T1000 (cell line): ENCODE results near the gene LOXL1.

ENCODE experiments used
- DNase-seq: peaks from one replicate; lab custom pipeline; 2025; ENCODE audit warnings: mixed read lengths; lab: John Stamatoyannopoulos, UW

The LOXL1 gene

DNA sequence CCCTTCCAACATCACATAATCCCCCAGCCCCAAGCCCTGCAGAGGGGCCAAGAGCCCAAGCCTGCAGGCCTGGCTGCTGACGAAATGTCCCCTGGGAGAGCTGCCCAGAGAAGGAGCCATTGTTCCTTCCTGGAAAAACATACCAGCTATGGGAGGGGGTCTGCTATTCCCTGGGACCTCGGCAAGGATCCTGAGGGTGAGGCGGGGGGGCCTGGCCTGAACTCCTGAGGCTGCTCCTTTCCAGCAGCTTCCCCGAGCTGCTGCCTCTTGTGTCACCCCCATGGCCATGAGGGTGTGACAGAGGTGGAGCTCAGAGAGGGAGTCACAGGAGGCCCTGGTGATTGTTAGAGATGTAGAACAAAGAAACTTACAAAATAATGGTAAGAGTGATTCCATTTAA is 12.9 kb downstream of the LOXL1 start:
- DNase-seq: no peak

- no peak for DNase-seq
These were observed 14.1 kb downstream of the LOXL1 start for GRCh38 chr15:73940061-73940981.

DNA sequence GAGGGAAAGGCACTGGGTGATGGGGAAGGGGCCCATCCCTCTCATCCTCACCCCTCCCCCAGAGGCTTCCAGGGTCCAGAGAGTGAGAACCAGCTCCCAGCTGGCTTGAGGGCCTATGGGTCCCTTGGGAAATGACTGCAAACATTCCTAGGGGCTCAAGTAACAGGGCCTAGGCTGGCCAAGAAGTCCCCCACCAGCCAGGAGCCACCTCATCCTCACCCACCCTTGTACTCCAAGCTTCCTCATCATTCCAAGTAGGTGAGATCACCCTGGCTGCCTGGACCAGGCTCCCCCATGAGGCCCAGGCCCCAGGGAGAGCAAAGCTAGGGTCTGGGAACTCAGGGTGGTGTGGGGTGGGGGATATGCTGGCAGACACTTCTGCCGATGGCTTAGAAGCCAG is 14.8 kb downstream of the LOXL1 start:
- peak; percentile 85 for DNase-seq

- no peak for DNase-seq
These were observed 15.2 kb downstream of the LOXL1 start for GRCh38 chr15:73941449-73941848.

DNA sequence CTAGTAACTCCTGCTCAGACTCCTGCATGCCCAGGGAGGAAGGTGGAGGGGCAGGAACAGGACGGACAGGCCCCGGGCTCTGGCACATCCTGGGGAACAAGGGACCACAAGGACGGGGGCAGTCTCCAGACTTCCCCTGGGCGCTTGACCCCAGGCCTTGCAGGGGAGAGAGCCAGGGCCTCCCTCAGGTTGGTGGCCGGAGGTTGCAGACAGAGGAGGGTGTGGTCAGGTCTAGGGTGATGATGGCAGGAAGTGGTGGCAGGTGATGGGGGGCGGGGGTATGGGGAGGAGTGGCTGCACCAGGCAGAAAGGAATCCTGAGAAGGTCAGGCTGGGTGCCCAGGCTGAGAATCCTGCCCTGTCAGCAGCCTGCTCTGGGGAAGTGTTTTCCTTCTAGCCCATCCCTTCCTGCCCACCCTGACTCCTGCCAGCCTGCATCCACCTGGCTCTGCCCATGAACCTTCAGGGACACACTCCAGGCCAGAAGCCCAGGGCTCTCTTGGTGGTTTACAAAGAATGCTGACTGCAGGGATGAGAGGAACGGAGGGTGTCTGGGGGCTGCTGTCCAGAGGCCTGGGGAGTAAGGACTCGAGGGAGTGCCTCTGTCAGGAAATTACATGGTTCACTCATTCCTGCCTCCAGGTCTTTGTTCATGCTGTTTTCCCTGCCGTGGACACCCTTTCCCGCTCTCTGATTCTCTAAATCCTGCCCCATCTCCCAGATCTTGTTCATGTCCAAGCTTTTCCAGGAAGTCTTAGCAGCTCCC is 15.8 kb downstream of the LOXL1 start:
- DNase-seq: no peak

GRCh38 chr15:73942751-73943270 is 16.5 kb downstream of the LOXL1 start:
- DNase-seq: no peak

- DNase-seq: no peak
These were observed 18.2 kb downstream of the LOXL1 start for GRCh38 chr15:73944161-73945129.

DNA sequence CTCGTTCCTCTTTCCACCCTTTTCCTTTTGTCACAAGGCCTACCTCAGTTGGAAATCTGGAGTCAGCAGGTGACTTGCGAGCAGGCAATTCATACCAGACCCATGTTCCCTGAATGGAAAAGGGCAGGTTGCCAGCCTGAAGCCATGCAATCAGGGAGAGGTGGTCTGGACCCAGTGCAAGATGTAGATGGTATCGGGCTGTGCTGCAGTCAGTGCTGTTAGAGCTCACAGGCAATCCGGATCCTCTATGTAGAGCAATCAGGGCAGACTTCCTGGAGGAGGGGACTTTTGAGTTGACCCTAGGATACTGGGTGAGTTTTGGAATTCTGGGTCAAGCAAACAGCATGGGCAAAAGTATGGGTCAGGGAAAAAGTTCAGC is 18.9 kb downstream of the LOXL1 start:
- DNase-seq: no peak

DNA sequence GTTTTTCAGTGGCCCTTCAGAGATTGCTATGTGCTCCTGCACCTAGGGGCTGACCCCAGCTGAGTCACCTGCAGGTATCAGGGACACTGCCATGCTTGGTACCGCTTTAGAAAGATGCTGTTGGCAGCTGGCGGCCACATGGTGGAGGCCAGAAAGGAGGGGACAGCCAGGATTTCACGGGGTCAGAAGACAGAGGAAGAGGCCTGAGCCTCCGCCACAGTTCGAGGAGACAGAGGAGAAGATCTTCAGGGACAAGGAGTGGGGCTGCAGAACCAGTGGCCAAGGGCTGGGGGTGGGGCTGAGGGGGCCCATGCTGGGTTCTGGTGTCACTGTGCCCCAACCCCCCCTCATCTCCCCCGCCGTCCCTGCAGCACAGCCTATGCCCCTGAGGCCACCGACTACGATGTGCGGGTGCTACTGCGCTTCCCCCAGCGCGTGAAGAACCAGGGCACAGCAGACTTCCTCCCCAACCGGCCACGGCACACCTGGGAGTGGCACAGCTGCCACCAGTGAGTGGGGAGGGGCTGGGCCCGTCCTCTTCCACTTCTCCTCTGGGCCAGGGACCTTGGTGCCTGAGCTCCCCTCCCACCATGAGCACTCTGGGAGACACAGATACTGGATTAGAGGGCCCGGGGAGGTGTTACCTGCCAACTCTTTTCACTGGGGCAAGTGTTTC is 19.9 kb downstream of the LOXL1 start:
- no peak for DNase-seq

- no peak for DNase-seq
These were observed 20.6 kb downstream of the LOXL1 start for GRCh38 chr15:73946795-73947370.

GRCh38 chr15:73947651-73948050 is 21.4 kb downstream of the LOXL1 start:
- no peak for DNase-seq

DNA sequence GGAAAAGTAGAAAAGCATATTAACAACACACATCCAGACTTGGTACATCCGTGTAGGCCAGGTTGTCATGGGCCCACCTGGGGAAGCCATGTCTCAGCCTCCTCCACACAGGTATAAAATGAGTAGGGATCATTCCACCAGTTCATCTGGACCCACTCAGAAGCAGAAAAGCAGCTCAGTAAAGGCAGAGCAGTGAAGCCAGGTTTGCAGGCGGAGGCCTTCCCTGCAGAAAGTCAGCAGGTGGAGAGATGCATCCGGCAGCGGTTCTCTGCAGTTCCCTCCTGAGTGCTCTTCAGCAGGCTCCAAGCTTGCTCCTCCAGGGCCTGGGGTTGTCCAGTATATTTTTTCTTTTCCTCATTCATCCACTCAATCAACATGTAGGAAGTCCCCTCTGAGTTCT is 22.1 kb downstream of the LOXL1 start:
- DNase-seq: no peak

DNA sequence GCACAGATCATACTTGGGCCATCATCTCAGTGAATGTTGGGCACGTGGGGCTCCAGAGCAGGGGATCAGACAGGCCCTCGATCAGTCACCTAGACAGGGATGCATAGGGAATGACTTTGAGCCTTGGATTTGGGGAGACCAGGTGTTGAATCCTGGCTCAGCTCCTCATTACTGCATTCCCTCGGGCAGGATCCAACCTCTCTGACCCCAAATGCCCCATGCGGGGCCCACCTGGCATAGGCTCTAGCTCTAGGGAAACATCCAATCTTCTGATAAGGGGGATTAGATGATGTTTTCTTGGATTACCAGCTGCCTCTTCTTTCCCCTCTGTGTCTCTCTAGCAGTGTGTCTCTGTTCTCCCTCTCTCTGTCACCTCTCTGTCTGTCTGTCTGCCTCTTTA is 22.7 kb downstream of the LOXL1 start:
- DNase-seq: no peak

- no peak for DNase-seq
These were observed 23.2 kb downstream of the LOXL1 start for GRCh38 chr15:73949496-73949895.

GRCh38 chr15:73950479-73950830 is 24.2 kb downstream of the LOXL1 start:
- DNase-seq: no peak

DNA sequence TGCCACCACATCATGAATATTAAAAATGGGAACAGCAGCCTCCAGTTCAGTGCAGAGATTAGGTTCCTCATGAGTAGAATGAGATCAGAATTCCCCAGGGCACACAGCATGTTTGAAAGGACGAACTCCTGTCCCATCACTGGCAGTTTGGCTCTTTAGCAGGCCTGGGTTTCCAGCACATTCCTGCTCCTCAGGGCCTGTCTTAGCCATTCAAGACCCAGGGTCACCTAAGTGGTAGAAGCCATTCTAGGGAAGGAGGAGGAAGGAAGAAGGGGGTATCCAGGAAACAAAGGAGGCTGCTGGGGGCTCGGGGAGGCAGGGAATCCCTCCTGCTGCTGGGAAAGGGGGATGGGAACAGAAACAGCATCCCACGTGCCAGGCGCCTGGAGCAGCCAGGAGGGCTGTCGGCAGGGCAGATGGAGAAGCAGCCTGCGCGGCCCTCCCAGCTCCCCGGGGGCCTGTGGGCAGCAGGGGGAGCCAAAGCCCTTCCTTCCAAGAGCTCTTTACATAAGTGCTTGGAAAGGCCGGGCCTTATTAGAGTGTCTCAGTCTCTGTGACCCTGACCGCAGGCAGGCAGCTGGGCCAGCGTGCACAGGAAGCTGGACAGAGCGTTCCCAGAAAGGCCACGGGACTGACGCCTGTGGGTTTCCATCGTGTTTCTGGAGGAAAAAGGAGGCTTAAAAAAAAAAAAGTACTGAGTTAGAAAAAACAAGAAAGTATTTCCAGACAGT is 24.7 kb downstream of the LOXL1 start:
- DNase-seq: peak; percentile 68

DNA sequence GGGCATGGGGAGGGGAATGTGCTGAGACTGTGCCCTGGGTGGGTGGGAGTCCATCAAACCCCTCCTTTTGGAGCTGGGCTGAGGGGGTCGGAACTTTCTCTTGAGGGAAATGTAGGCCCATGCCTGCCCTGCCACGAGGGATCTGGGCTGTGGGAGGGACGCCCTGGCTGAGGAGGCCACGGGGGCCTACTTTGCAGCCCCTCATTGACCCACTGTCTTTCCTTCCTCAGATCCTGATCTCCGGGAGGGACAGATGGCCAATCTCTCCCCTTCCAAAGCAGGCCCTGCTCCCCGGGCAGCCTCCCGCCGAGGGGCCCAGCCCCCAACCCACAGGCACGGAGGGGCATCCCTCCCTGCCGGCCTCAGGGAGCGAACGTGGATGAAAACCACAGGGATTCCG is 25.3 kb downstream of the LOXL1 start:
- no peak for DNase-seq

GRCh38 chr15:73952171-73952912 is 26.1 kb downstream of the LOXL1 start:
- DNase-seq: no peak

DNA sequence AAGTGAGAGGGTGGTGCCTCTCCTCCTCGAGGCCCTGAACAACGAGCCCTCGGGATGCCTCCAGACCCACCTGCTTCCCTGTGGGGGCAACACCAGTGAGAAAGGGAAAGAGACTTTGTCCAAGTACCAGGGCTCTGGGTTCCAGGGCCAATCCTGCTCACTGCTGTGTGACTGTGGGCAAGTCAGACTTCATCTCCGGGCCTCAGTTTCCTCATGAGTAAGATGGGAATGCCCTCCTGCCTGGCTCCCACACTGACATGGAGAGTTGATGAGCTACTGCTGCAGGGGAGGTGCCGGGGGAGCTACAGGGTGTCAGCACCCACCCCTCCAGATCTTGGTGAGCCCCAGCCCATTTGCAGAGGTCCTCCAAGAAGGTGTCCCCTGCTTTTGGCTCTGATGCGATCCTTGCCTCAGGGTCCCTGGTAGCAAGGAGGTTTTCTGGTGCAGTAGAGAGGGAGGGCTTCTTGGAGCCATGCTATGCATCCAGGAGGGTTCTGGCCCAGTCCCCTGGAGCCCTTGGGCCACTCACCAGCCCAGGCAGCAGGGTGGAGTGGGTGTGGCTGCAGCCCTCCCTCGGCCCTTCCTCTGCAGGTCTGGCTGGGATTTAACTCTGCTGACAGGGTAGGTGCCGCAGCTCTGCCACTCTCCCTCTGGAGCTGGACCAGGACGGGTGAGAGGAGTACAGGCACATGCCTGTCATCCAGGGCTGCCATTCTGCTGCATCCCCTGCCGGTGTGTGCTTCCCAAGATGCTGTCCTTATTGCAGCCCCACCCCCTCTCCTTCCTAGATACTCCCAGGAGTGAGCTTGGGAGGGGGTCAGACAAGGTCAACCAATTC is 26.9 kb downstream of the LOXL1 start:
- DNase-seq: no peak
